ENCODE measurements around the gene COBL.

COBL gene

DNA sequence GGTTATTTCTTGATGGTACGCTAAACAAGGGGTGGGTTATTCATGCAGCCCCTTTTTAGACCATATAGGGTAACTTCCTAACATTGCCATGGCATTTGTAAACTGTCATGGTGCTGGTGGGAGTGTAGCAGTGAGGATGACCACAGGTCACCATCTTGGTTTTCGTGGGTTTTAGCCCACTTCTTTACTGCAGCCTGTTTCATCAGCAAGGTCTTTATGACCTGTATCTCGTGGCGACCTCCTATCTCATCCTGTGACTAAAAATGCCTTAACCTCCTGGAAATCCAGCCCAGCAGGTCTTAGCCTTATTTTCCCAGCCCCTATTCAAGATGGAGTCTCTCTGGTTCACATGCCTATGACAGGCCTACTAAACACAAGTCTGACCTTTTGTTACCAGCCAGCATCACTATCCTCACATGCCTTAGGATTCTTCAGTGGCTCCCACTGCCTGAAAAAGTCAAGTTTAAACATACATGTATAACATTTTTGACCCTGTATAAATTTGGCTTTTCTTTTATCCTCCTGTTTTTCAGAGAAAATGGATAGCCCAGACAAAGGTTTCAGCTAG is 13.2 kb upstream of the COBL start:
- Histone ChIP-seq H3K36me3 (ENCODE audit: control insufficient read depth, insufficient read depth, low read length) (no peaks in the 10 kb centered on the region), H3K4me2 (ENCODE audit: low read length) (no peak overlapping the region), H3K4me3 (ENCODE audit: low read depth, low read length) (no peak overlapping the region), H3K4me1 (peaks cover 2% of the 10 kb centered on the region), H3K27me3 (ENCODE audit: control insufficient read depth, insufficient read depth, low read length) (no peaks in the 10 kb centered on the region), H2AFZ (no peak overlapping the region), H3K9ac (no peak overlapping the region), H3K9me3 (ENCODE audit: control insufficient read depth, low read length) (no peaks in the 10 kb centered on the region), H3K27ac (no peak overlapping the region), H3K79me2 (no peaks in the 10 kb centered on the region)
- TF ChIP-seq, protein P1, sequence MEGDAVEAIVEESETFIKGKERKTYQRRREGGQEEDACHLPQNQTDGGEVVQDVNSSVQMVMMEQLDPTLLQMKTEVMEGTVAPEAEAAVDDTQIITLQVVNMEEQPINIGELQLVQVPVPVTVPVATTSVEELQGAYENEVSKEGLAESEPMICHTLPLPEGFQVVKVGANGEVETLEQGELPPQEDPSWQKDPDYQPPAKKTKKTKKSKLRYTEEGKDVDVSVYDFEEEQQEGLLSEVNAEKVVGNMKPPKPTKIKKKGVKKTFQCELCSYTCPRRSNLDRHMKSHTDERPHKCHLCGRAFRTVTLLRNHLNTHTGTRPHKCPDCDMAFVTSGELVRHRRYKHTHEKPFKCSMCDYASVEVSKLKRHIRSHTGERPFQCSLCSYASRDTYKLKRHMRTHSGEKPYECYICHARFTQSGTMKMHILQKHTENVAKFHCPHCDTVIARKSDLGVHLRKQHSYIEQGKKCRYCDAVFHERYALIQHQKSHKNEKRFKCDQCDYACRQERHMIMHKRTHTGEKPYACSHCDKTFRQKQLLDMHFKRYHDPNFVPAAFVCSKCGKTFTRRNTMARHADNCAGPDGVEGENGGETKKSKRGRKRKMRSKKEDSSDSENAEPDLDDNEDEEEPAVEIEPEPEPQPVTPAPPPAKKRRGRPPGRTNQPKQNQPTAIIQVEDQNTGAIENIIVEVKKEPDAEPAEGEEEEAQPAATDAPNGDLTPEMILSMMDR (IDR thresholded peaks at IDR 0.05), result no peak

DNA sequence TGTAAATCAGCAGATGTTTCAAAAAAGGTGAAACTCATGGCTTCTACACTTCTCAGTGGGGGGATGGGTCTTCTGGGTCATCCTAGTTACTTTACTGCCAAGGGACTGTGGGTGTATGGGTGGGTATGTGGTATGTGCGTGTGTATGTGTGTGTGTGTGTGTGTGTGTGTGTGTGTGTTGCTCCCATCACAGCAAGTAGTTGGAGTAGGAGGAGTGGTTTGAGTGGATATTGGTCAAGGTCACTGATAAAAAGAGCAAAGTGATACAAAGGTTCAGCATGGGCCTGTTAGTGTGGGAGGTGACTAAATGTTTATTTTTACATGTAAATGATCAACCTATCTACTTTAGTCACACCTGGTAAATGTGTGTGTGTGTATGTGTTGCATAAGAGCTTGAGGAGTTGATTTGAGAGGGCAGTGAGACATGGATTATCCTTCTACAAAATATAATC is 11.8 kb upstream of the COBL start:
- Histone ChIP-seq H3K4me2 (ENCODE audit: low read length) (no peak overlapping the region), H3K27me3 (ENCODE audit: control insufficient read depth, insufficient read depth, low read length) (no peaks in the 10 kb centered on the region), H3K27ac (no peak overlapping the region), H3K79me2 (no peaks in the 10 kb centered on the region), H2AFZ (no peak overlapping the region), H3K9me3 (ENCODE audit: control insufficient read depth, low read length) (no peaks in the 10 kb centered on the region), H3K9ac (no peak overlapping the region), H3K4me3 (ENCODE audit: low read depth, low read length) (no peak overlapping the region), H3K4me1 (peaks cover 8% of the 10 kb centered on the region), H3K36me3 (ENCODE audit: control insufficient read depth, insufficient read depth, low read length) (no peaks in the 10 kb centered on the region)
- TF ChIP-seq, protein P1 (IDR thresholded peaks at IDR 0.05), result no peak

DNA sequence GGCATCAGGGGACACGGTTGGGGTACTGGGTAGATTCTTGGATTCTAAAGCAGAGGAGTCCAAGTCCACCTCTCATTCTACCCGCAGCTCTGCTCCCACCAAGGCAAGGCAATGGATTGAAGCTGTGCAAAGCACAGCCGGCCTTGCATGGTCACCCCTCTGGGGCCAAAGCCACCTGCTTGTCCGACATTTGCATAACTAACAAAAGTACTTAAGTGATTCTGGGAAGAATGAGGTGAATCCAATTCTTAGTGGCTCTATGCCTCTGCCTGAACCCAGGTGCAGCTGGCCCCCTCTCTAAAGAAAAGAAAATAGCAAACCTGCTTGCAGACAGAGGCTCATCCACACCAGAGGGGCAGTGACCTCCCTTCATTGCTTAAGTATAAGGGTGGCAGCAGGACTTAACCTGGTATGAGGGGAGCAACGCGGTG is 10.7 kb upstream of the COBL start:
- Histone ChIP-seq H3K4me1 (peaks cover 8% of the 10 kb centered on the region), H3K27me3 (ENCODE audit: control insufficient read depth, insufficient read depth, low read length) (no peaks in the 10 kb centered on the region), H3K79me2 (no peaks in the 10 kb centered on the region), H3K36me3 (ENCODE audit: control insufficient read depth, insufficient read depth, low read length) (no peaks in the 10 kb centered on the region), H2AFZ (no peak overlapping the region), H3K27ac (no peak overlapping the region), H3K9me3 (ENCODE audit: control insufficient read depth, low read length) (no peaks in the 10 kb centered on the region), H3K9ac (no peak overlapping the region), H3K4me2 (ENCODE audit: low read length) (no peak overlapping the region), H3K4me3 (ENCODE audit: low read depth, low read length) (no peak overlapping the region)
- TF ChIP-seq, protein P1 (IDR thresholded peaks at IDR 0.05), result no peak

DNA sequence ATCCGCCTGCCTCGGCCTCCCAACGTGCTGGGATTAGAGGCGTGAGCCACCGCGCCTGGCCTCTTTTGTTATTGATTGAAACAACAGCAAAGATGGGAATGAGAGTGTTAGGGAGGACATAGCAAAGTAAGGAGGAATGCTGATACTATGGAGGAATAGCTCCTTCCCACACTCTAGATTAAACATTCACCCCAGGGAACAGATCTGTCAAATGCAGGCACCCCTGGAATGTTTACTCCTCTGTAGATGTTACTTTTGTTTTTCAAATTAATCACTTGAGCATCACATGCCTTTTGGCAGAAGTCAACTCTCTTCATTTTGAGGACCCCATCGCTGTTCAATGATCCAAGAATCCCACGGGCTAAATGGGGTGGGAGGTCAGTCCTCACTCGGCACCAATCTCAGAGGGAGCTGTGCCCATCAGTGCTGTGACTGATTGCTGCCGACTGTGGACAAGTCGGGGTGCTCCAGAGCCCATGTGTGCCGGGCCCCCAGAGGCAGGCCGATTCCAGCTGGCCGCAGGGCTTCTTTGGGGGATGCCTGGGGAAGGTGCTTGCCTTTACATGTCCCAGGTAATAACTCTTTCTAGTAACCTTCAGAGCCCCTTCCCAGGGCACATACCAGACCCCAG is 10.2 kb upstream of the COBL start:
- Histone ChIP-seq H3K4me3 (ENCODE audit: low read depth, low read length) (no peak overlapping the region), H3K27ac (no peak overlapping the region), H3K4me1 (peaks cover 8% of the 10 kb centered on the region), H3K36me3 (ENCODE audit: control insufficient read depth, insufficient read depth, low read length) (no peaks in the 10 kb centered on the region), H3K27me3 (ENCODE audit: control insufficient read depth, insufficient read depth, low read length) (no peaks in the 10 kb centered on the region), H3K9me3 (ENCODE audit: control insufficient read depth, low read length) (no peaks in the 10 kb centered on the region), H2AFZ (no peak overlapping the region), H3K4me2 (ENCODE audit: low read length) (no peak overlapping the region), H3K79me2 (no peaks in the 10 kb centered on the region), H3K9ac (no peak overlapping the region)
- TF ChIP-seq, protein P1 (IDR thresholded peaks at IDR 0.05), result no peak

DNA sequence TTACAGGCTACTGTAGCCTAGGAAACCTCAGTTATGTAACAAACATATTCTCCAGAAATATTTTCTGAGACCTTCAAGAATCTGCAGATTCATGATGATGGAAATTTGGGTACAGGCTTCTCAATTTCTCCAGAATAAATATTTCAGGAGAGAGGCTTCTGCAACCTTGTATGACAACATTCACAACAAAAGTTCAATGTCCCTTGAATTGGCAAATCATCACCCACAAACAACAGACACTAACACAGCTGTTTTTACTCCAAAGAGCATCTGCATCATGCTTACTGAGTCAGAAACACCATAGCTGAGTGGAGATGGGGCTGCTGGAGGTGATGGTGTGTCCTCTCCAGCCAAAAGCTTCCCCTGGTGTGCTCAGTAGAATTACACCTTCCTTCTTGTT is 9.3 kb upstream of the COBL start:
- no peaks in the 10 kb centered on the region for H3K27me3 ChIP-seq (ENCODE audit: control insufficient read depth, insufficient read depth, low read length)
- no peaks in the 10 kb centered on the region for H3K36me3 ChIP-seq (ENCODE audit: control insufficient read depth, insufficient read depth, low read length)
- H3K9me3 ChIP-seq (ENCODE audit: control insufficient read depth, low read length), result no peaks in the 10 kb centered on the region
- H3K4me3 ChIP-seq (ENCODE audit: low read depth, low read length), result no peak overlapping the region
- peaks cover 8% of the 10 kb centered on the region for H3K4me1 ChIP-seq
- TF ChIP-seq, protein P1 (IDR thresholded peaks at IDR 0.05), result no peak
- H3K79me2 ChIP-seq, result no peaks in the 10 kb centered on the region
- H3K4me2 ChIP-seq (ENCODE audit: low read length), result no peak overlapping the region
- H3K27ac ChIP-seq, result no peak overlapping the region
- no peak overlapping the region for H3K9ac ChIP-seq
- no peak overlapping the region for H2AFZ ChIP-seq
